Ascending aorta (tissue), 2 donors: ENCODE data around the gene ESRRA. TPM values are rescaled to one million over a fixed set of nuclear protein-coding genes. Genes with fewer than 3 reads are reported as not detected.
A peak's percentile ranks its signal among the peaks of the same experiment; 100 is the strongest.

Experiments
- DNase-seq, 2 donors: peaks; one replicate each; pipeline ENCODE4 v3.0.0-alpha.2; 2019; ENCODE audit warnings: low spot score in 2 of 2
- H3K27ac ChIP-seq, 2 donors: fragments of 200-600 bp; sonication (generic); one replicate each; pipeline ENCODE4 v1.5.1; 2016 to 2017; ENCODE audit warnings: mild to moderate bottlenecking in 1 of 2
- H3K27me3 ChIP-seq: fragments of 200-600 bp; sonication (generic); one replicate; pipeline ENCODE4 v1.5.1; 2017
- H3K36me3 ChIP-seq, 2 donors: fragments of 200-600 bp; sonication (generic); one replicate each; pipeline ENCODE4 v1.5.1; 2016
- H3K4me1 ChIP-seq, 2 donors: fragments of 200-600 bp; sonication (generic); one replicate each; pipeline ENCODE4 v1.5.1; 2016 to 2017; ENCODE audit warnings: mild to moderate bottlenecking in 1 of 2
- H3K4me3 ChIP-seq, 2 donors: fragments of 200-600 bp; sonication (generic); one replicate each; pipeline ENCODE4 v1.5.1; 2016 to 2017; ENCODE audit warnings: mild to moderate bottlenecking in 1 of 2
- H3K9me3 ChIP-seq, 2 donors: fragments of 200-600 bp; sonication (generic); one replicate each; pipeline ENCODE4 v1.5.1; 2016
- CTCF ChIP-seq, 3 experiments: fragments of 200-600 bp in 2 of 3; fragments of 450-650 bp in 1 of 3; sonication (generic) in 2 of 3; IDR thresholded peaks; one replicate each; pipeline ENCODE4 v1.5.1; 2016 to 2019; ENCODE audit warnings: antibody characterized with exemption in 3 of 3, mild to moderate bottlenecking in 1 of 3, moderate library complexity in 1 of 3
- intact Hi-C: fragments of 100-400 bp; cut with DNase I; formaldehyde crosslinking; loops from one replicate; pipeline ENCODE4 v1.15.1; 2023
- total RNA-seq: library from RNA; depleted of rRNA; stranded (reverse); fragments of >200 nt; gene quantifications from one replicate; pipeline ENCODE4 v1.1.0, GENCODE V29; 2016

The ESRRA gene
- total RNA-seq, 1 donor from 2014 or later = 53.4 TPM

- Histone ChIP-seq H3K4me1 (peaks cover 3 to 6% of the 10 kb centered on the region in 2 donors), H3K27ac (no peak within 1 kb of the TSS), H3K27me3 (no peaks in the 10 kb centered on the region), H3K36me3 (no peaks in the 10 kb centered on the region), H3K9me3 (no peaks in the 10 kb centered on the region), H3K4me3 (peak within 1 kb of the TSS in 1 of 2 donors; percentile 36)
- intact Hi-C loops = no loop called here
- DNase-seq = no peak
- no peak for TF ChIP-seq CTCF (IDR thresholded peaks at IDR 0.05)
These were observed 34.6 kb downstream of the ESRRA start, which contains the start of gene CCDC88B for GRCh38 chr11:64339754-64340408. TSS of gene CCDC88B (plus strand) at chr11:64340204. CDS start at chr11:64340267, 63 bp downstream.

- Histone ChIP-seq H3K27ac (no peak overlapping the region), H3K4me1 (peaks cover 3 to 6% of the 10 kb centered on the region in 2 donors), H3K27me3 (no peaks in the 10 kb centered on the region), H3K4me3 (peak overlapping the region in 1 of 2 donors; percentile 36), H3K36me3 (no peaks in the 10 kb centered on the region), H3K9me3 (no peaks in the 10 kb centered on the region)
- DNase-seq = no peak
- intact Hi-C loops = no loop called here
- no peak for TF ChIP-seq CTCF (IDR thresholded peaks at IDR 0.05)
These were observed 35.5 kb downstream of the ESRRA start for GRCh38 chr11:64340671-64341335.

- H3K9me3 ChIP-seq = no peaks in the 10 kb centered on the region
- no peak overlapping the region for H3K27ac ChIP-seq
- H3K27me3 ChIP-seq = no peaks in the 10 kb centered on the region
- TF ChIP-seq CTCF (IDR thresholded peaks at IDR 0.05) = no peak
- H3K4me1 ChIP-seq = peaks cover 3 to 6% of the 10 kb centered on the region in 2 donors
- intact Hi-C loops = no loop called here
- DNase-seq = no peak
- H3K36me3 ChIP-seq = no peaks in the 10 kb centered on the region
- no peak overlapping the region for H3K4me3 ChIP-seq
These were observed 36.1 kb downstream of the ESRRA start for GRCh38 chr11:64341429-64341828.

- H3K27me3 ChIP-seq = no peaks in the 10 kb centered on the region
- intact Hi-C loops = loop anchor here (1.0 kb wide), 1 partner anchor 13 kb away; no protein-coding TSS in a partner anchor
- H3K4me3 ChIP-seq = peak overlapping the region; percentile 39 to 53
- peak; percentile 41 to 71 (median 57) for TF ChIP-seq CTCF (IDR thresholded peaks at IDR 0.05)
- peak; percentile 69 to 93 for DNase-seq
- H3K36me3 ChIP-seq = no peaks in the 10 kb centered on the region
- H3K27ac ChIP-seq = peak overlapping the region; percentile 37 to 70
- H3K4me1 ChIP-seq = peaks cover 3 to 6% of the 10 kb centered on the region in 2 donors
- no peaks in the 10 kb centered on the region for H3K9me3 ChIP-seq
These were observed 36.8 kb downstream of the ESRRA start for GRCh38 chr11:64341851-64342791.
